Measurements from ENCODE around the gene NBPF4.
"Not testable (repeated sequence)": the region's sequence is repeated elsewhere in the genome, so short reads cannot be mapped to it uniquely, and the experiment has no call there.

The NBPF4 gene, protein sequence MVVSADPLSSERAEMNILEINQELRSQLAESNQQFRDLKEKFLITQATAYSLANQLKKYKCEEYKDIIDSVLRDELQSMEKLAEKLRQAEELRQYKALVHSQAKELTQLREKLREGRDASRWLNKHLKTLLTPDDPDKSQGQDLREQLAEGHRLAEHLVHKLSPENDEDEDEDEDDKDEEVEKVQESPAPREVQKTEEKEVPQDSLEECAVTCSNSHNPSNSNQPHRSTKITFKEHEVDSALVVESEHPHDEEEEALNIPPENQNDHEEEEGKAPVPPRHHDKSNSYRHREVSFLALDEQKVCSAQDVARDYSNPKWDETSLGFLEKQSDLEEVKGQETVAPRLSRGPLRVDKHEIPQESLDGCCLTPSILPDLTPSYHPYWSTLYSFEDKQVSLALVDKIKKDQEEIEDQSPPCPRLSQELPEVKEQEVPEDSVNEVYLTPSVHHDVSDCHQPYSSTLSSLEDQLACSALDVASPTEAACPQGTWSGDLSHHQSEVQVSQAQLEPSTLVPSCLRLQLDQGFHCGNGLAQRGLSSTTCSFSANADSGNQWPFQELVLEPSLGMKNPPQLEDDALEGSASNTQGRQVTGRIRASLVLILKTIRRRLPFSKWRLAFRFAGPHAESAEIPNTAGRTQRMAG

DNA sequence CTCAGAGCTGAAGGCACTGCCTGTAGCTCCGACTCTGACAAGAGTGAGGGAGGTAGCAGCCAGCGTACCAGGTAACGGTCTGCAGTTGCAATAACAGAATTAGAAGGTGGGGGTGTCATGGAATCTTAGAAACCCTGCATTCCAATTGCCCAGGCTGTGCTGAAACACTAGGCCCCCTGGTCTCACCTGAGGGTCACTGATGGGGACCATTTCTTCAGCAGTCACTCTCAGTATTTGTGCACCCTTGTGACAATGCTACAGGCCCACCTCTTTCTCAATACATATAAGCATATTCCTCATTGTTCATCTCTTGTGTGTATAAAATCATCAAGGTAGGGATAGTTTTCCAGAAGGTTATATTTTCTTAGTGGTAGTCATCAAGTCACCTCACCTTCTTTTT, at the start of gene NBPF4:
Gene NBPF4 (minus strand): TSS at position 101 of the 400 bp plus-strand sequence. CDS start 315 bp downstream, outside the sequence.
- not testable (repeated sequence) for FAIRE-seq

DNA sequence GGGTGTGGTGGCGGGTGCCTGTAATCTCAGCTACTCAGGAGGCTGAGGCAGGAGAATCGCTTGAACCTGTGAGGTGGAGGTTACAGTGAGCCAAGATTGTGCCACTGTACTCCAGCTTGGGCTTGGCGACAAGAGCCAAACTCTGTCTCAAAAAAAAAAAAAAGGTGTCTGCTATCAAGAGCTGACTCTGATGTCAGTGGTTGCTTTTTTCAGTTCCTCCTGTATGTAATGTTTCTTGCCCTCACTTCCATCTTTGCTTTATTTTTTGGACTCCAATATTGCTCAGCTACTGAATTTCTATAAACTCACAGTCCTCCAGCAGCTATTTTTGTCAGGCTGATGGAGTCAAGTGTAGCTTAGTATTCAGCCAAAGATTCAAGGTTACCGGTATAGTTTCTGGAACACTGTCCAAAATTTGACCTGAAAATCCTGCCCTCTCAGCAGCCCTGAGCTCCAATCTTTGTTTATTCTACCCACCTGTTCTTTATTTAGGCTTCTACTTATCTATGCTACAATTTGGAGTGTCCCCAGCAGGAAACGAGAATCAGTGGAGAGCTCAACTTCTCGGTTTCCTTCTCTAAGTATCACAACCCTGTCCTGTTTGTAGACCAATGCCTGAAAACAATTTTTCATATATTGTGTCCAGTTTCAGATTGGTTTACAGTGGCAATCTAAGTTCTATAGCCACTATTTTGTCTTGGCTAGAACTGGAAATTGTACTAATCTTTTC, 38.8 kb upstream of the NBPF4 start:
- not testable (repeated sequence) for FAIRE-seq

DNA sequence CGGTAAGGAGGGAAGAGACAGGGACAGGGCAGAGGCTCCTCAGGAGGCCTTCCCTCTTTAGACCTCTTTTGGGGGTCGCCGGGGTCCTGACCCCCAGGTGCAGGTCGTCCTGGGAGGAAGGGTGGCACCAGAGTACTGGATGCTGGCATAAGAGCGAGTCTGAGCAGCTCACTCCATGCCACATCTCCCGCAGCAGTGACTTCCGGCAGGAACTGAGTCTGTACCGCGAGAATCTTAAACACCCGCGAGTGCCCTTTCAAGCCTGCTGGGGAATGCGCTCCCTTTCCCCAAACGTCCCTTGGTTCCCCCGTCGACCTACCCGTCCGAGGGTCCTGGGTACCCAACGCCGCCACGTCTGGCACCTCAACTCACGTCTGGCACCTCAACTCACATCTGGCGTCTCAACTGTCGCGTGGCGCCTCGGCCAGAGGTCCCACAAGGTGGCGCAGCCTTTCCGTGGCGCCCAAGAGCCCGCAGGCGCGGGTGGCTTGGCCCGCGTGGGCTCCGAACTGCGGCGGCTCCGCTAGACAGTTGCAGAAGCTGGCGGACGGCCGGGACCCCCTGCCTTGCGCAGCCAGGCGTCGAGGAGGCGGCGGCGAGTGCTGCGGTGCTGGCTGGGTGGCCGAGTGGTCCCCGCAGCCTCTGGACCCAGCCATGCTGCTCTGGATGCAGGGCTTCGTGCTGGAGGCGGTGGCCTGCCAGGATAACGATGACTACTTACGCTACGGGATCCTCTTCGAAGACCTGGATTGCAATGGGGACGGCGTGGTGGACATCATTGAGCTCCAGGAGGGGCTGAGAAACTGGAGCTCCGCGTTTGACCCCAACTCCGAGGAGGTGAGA, 28.8 kb upstream of the NBPF4 start:
- not testable (repeated sequence) for FAIRE-seq

DNA sequence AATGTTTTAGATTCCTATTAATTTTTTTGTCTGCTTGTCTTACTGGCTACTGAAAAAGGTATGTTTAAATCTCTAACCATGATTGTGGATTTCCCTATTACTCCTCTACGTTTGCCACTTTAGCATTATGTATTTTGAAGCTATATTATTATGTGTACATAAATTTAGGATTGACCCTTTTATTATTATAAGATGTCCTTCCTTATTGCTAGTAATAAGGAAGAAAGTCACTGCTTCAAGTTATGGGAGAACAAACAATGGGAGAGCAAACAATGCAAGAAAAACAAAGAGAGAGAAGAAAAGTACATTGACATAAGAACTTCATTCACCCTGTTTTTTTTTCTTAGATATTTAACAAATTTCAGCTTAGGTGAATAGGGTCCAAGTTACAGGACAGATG, 23.2 kb upstream of the NBPF4 start:
- not testable (repeated sequence) for FAIRE-seq

DNA sequence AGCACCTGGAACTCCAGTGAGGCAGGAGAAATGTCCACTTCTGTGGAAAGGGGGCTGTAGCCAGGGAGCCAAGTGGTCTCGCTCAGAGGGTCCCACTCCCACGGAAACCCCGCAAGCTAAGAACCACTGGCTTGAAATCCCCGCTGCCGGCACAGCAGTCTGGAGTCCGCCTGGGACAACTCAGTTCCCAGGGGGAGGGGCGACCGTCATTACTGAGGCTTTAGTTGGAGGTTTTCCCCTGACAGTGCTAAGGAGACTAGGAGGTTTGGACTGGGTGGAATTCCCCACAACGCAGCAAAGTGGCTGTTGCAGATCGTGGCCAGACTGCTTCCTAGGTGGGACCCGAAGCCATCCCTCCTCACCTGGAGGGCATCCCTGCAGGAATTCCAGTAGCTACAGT, 18.1 kb upstream of the NBPF4 start:
- not testable (repeated sequence) for FAIRE-seq

DNA sequence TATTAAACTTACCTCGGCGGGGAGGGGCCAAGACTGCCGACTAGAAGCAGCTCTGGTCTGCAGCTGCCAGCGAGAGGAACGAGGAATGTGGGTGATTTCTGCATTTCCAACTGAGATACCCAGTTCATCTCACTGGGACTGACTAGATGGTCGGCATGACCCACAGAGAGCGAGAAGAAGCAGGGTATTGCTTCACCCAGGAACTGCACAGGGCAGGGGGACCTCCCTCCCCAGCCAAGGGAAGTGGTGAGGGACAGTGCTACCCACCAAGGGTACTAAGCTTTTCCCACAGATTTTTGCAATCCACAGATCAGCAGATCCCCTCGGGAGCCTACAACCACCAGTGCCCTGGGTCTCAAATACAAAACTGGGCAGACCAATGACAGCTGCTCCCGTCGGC, 17.6 kb upstream of the NBPF4 start:
- FAIRE-seq, result not testable (repeated sequence)

DNA sequence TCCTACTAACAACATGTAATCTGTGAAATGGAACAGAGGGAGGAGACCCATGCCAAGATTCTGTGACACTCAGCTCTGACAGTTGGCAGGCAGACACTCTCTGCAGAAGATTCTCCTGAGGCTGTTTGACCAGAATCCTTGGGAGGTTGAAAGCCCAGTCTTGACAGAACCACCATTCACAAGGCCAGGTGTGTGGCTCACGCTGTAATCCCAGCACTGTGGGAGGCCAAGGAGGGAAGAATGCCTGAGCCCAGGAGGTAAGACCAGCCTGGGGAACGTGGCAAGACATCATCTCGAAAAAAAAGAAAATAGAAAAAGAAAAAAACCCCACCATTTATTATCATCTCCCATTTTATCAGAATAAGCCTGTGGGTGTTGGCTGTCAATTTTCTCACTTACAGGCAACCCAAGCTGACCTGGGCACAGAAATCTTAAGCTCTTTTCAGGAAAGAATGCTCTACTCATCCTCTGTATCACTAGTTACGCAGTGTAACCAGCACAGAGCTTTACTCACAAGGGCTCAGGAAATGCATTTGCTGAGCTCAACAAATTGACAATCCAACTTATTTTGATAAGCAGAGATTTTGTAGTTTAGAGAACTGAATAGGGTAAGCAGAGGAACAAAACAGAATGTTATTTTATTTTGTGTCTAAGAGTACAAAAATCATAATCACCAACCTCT, 16.8 kb upstream of the NBPF4 start:
- not testable (repeated sequence) for FAIRE-seq

DNA sequence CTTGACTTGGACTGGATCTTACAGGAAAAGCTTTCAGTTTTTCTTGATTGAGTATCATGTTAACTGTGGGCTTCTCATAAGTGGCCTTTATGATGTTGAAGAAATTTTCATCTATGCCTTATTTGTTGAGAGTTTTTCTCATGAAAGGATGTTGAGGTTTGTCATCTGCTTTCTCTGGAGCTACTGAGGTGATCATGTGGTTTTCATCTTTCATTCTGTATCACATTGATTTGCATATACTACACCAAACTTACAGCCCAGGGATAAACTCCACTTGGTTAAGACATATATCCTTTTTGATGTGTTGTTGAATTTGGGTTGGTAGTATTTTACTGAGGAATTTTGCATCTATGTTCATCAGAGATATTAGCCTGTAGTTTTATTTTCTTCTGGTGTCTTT, 11.6 kb upstream of the NBPF4 start:
- not testable (repeated sequence) for FAIRE-seq

DNA sequence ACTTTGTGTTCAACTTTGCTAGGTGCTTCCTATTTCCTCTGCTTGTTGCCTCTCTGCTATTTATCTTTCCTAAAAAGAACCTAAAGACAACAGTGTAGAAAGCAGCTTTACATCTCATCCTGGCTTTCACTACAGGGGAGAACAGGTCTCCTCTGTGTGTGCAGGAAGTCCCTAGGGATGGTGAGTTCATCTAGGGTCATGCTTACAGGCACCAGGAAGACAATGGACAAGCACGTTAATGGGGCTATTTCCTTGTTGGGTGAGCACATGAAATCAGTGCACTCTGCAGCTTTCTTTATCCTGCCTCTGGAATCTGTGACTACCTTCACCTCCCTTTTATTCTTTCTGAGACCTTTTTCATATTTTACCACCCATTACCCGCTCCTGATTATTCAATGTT, 4.5 kb downstream of the NBPF4 start:
- FAIRE-seq, result not testable (repeated sequence)

DNA sequence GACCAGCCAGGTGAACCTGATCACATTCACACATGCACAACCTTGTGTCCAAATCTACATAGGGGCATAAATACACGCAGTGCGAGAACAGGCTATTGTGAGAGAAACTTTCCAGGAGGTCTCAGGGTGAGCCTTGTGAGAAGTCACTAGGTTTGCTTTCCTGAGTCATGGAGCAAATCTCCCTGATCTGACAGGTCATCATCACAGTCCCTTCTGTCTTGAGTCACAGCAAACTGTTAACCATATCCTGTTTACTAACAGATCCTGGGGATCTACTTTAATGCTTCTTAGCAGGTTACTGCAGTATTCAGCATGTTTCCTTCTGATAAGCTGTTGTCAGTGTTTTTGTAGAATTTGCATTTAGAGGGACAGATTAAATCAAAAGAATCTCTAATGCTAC, 8.6 kb downstream of the NBPF4 start:
- FAIRE-seq, result not testable (repeated sequence)

DNA sequence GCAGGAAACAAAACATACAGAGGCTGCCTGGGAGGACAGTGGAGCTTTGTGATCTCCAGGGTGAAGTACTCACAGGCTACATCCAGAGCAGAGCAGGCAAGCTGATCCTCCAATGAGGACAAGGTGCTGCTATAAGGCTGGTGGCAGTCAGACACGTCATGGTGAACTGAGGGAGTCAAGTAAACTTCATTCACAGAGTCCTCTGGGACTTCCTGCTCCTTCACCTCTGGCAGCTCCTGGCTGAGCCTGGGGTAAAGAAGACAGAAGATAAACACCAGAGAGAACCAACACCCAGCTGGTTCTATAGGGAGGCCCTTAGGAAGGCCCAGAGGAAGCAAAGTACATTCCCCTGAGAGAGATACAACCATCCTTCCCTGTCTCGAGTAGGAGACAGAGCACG, 11.7 kb downstream of the NBPF4 start:
- FAIRE-seq, result not testable (repeated sequence)

DNA sequence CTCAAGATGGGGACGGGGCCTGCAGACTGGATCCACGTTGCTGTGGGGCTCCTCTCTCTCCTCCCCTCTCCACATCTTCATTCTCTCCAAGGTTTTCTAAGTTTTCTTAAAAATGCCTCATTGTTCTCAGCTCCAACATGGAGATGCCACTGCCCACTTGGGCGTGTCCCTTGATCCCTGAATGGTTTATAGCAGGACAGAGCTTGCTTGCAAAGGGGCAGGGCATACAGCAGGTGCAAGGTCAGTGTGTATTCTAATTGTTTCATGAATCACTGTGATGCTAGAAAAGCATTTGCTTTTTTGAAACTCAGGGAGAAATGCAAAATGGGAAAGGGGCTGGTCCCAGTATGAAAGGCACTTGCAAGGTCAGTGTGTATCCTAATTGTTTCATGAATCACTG, 13.9 kb downstream of the NBPF4 start:
- not testable (repeated sequence) for FAIRE-seq

DNA sequence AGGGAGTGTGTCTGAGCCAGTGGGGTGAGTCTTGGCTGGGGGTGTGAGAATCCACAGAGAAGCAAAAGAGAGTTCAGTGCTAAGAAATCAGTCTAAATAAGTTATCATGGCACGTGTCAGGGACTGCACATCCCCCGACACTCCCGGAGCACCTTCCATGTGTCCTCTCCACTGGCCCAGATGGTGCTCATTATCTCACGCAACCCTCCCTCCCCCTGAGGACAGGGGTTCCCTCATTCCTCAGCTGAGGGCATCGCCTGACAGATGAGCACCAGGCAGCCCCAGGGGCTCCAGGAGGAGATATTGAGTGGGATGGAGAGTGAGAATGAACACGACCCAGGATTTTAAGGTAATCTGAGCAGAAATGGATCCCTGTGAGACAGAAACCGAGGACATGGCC, 16.1 kb downstream of the NBPF4 start:
- not testable (repeated sequence) for FAIRE-seq

DNA sequence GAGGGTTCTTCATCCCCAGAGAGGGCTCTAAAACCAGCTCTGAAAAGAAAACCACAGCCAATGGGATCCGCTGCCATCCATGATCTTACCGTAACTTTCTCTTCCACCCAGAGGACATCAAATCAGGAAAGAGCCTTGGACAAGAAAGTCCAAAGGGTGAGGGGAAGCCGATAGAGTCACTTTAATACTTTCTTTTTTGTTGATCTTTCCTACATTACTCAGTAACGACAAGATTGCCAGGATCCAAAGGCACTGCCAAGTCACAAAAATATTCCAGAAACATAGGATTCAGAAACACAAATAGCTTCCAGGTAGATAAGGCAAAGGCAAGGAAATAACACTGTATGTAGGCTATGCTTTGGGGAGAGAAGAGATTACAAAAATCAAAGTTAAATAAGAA, 17.0 kb downstream of the NBPF4 start:
- not testable (repeated sequence) for FAIRE-seq

DNA sequence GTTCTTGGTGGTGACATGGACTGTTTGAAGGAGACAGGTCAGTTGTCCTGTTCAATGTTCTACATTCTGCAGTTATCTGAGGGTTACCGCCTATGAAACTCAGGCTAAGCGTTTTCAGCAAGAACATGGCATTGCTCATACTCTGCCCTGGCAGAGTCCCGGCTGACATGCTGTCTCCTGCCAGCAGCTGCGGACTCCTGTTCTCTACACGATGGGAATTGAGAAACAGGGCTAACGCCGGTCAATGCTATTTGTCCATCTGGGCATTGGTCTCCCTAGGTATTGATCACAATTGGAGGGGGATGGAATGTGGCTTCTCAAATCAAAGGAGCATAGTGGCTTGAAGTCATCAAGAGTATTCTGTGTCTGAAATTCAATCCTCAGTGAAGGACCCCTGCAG, 20.6 kb downstream of the NBPF4 start:
- FAIRE-seq, result not testable (repeated sequence)

DNA sequence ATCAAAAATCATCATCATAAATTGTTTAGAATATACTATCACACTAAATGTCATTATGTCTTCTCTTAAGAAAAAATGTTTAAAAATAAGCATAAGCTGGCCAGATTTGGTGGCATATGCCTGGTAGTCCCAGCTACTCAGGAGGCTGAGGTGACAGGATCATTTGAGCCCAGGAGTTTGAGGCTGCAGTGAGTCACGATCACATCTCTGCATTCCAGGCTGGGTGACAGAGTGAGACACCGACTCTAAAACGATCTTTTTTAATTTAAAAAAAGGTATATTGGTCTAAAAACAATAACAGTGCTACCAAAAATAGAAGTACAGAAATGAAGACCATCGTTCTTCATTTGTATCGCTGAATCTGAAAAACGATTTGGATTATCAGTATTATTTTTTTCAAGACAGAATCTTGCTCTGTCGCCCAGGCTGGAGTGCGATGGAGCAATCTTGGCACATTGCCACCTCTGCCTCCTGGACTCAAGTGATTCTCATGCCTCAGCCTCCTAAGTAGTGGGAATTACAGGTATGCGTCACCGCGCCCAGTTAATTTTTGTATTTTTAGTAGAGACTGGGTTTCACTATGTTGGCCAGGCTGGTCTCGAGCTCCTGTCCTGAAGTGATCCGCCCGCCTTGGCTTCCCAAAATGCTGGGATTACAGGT, 26.2 kb downstream of the NBPF4 start:
- FAIRE-seq, result not testable (repeated sequence)

DNA sequence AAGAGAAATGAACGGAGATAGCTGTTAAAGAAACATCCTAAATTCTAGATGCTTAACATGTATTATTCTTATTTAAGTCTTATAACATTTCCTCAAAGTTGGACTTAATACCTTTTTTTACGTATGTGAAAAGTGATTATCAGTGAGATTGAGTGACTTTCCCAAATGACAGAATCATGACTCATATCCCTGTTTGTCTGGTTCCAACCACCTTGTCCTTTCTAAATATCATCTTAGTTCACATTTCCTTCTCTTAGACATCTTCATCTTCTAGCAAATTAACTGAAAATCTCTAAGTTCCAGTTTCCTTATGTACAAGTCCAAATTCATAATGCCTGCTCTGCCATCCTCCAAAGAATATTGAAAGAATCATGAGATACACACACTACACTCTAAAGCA, 26.9 kb downstream of the NBPF4 start:
- FAIRE-seq, result not testable (repeated sequence)

DNA sequence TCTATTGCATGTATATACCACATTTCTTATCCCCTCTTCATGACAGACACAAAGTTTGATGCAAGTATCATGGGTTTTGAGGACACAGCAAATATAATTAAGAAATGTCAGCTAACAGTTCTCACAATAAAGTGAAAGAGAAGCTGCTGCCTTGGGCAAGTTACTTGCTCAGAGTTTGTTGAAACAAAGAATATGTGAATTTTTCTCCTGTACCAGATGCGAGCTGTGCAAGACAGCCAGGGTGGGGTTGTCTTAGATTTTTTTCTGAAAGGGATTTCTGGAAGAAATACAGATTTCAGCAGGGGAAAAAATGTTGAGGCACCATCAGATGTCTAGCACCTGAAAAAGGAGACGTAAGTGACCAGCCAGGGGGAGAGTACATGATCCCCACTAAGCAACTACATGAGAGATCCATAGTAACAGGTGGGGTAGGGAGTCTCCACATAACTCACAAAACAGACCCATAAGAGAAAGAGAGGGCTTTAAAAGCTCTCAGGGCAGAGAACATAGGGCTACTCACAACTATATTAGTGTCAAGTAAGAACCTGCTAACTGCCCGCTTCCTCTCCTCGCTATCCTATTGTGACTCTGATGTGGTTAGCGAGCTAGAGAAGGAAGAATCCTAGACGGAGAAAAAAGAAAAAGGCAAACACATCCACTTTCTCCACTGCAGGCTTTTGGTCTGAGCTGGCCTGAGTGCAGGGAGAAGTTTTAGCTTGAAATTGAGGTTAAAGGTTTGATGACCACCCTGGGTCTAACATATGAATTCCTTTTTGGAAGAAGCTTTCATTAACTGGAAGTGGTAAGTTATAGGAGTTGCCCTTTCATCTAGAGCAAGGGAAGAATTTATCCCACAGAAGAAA, 27.6 kb downstream of the NBPF4 start:
- not testable (repeated sequence) for FAIRE-seq

DNA sequence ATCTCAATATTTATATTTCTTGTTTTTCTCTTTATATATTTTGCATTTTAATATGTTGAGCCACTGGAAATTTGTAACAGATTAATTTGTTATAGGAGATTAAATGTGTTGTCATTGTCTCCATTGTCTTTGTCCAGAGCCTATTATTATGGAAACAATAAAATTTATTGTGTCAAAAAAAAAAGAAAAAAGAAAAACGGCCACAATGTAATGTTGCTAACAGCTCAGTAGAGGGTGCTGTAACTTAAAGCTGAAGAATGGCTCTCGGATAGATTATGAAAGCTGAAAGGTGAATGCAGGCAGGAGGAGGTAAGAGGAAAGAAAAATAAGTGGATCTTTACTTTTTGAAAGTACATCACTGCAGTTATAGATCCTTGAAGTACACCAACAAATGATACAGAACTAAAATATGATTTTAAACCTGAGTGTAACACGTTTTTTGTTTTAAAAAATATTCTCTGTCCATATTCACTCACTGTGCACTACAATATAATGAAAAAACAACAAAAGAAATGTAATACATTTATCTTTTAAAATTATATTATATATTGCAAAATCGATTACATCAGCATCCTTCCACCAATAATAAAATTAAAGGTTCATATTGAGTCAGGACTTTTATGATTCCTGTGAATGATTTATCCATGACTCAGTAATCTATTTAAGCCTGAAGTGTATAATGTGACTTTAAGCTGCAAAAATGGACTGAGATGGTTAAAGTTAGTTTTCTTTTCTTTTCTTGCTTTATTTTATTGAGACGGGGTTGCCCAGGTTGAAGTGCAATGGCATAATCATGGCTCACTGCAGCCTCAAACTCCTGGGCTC, 29.0 kb downstream of the NBPF4 start:
- peak; percentile 97 for FAIRE-seq
